ENCODE results near the gene ARFGAP2. TPM values are rescaled to one million over a fixed set of nuclear protein-coding genes. Genes with fewer than 3 reads are reported as not detected.

ARFGAP2 gene
- polyA plus RNA-seq, 1 donor from 2014 or later, result 213 TPM

DNA sequence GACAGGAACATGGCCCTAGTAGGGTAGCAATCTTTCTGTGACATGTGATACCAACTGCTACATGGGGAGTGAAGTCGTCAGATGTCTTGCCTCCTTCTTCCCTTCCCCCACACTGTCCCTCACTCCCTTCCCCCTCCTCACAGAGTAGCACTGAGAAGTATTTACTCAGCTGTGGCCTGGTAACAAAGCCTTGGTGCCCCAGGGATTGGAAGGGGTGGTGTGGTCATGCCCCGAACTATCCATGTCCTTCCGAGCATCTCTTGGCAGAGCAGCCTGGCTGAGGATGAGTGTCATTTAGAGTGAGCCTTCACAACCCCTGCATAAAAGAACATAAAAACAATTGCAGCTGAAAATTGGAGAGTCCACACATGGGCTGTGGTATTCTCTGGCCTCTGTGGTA lies 46.1 kb downstream of the ARFGAP2 start:
- H3K9ac ChIP-seq (ENCODE audit: low read length), result no peak overlapping the region
- TF ChIP-seq EP300 (conservative IDR thresholded peaks at IDR 0.05; ENCODE audit: poor library complexity, severe bottlenecking) (no peak), REST (IDR thresholded peaks at IDR 0.05; ENCODE audit: borderline replicate concordance) (no peak), POLR2AphosphoS5 (IDR thresholded peaks at IDR 0.05) (no peak), EZH2 (IDR thresholded peaks at IDR 0.05; ENCODE audit: borderline replicate concordance, insufficient read depth, low read length, poor library complexity, severe bottlenecking) (no peak), TAF1 (IDR thresholded peaks at IDR 0.05; ENCODE audit: low read depth) (no peak), RAD21 (conservative IDR thresholded peaks at IDR 0.05) (no peak), MXI1 (conservative IDR thresholded peaks at IDR 0.05; ENCODE audit: poor library complexity, severe bottlenecking) (no peak), SMC3 (conservative IDR thresholded peaks at IDR 0.05; ENCODE audit: poor library complexity) (no peak)
- TF ChIP-seq, protein P1, sequence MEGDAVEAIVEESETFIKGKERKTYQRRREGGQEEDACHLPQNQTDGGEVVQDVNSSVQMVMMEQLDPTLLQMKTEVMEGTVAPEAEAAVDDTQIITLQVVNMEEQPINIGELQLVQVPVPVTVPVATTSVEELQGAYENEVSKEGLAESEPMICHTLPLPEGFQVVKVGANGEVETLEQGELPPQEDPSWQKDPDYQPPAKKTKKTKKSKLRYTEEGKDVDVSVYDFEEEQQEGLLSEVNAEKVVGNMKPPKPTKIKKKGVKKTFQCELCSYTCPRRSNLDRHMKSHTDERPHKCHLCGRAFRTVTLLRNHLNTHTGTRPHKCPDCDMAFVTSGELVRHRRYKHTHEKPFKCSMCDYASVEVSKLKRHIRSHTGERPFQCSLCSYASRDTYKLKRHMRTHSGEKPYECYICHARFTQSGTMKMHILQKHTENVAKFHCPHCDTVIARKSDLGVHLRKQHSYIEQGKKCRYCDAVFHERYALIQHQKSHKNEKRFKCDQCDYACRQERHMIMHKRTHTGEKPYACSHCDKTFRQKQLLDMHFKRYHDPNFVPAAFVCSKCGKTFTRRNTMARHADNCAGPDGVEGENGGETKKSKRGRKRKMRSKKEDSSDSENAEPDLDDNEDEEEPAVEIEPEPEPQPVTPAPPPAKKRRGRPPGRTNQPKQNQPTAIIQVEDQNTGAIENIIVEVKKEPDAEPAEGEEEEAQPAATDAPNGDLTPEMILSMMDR (IDR thresholded peaks at IDR 0.05; ENCODE audit: poor library complexity, severe bottlenecking), result no peak
- no peaks in the 10 kb centered on the region for H3K9me2 ChIP-seq (ENCODE audit: insufficient read depth, low read length)
- H3F3A ChIP-seq (ENCODE audit: insufficient read depth, low read length, poor library complexity, severe bottlenecking), result no peaks in the 10 kb centered on the region
- no peak overlapping the region for H3K27ac ChIP-seq (ENCODE audit: low read length)
- H3K36me3 ChIP-seq (ENCODE audit: insufficient read depth, low read length), result no peaks in the 10 kb centered on the region
- H2AFZ ChIP-seq (ENCODE audit: low read depth, low read length), result no peak overlapping the region
- H3K4me2 ChIP-seq (ENCODE audit: low read length), result no peak overlapping the region
- no peak overlapping the region for H3K4me3 ChIP-seq (ENCODE audit: low read length)
- no peaks in the 10 kb centered on the region for H3K27me3 ChIP-seq (ENCODE audit: insufficient read depth, low read depth, low read length)
- no peaks in the 10 kb centered on the region for H3K9me3 ChIP-seq (ENCODE audit: low read length)
- H3K79me2 ChIP-seq (replicated peaks; ENCODE audit: insufficient read depth, low read length), result no peaks in the 10 kb centered on the region
- H4K20me1 ChIP-seq (ENCODE audit: insufficient read depth), result no peaks in the 10 kb centered on the region

GRCh38 chr11:47127213-47127612 lies 49.5 kb downstream of the ARFGAP2 start:
- no peaks in the 10 kb centered on the region for H3K79me2 ChIP-seq (replicated peaks; ENCODE audit: insufficient read depth, low read length)
- no peak overlapping the region for H3K9ac ChIP-seq (ENCODE audit: low read length)
- H3K4me3 ChIP-seq (ENCODE audit: low read length), result no peak overlapping the region
- no peak overlapping the region for H2AFZ ChIP-seq (ENCODE audit: low read depth, low read length)
- H3F3A ChIP-seq (ENCODE audit: insufficient read depth, low read length, poor library complexity, severe bottlenecking), result no peaks in the 10 kb centered on the region
- no peak overlapping the region for H3K4me2 ChIP-seq (ENCODE audit: low read length)
- TF ChIP-seq, protein P1 (IDR thresholded peaks at IDR 0.05; ENCODE audit: poor library complexity, severe bottlenecking), result no peak
- no peak for TF ChIP-seq EP300 (conservative IDR thresholded peaks at IDR 0.05; ENCODE audit: poor library complexity, severe bottlenecking)
- TF ChIP-seq REST (IDR thresholded peaks at IDR 0.05; ENCODE audit: borderline replicate concordance), result no peak
- no peak for TF ChIP-seq RAD21 (conservative IDR thresholded peaks at IDR 0.05)
- no peak for TF ChIP-seq EZH2 (IDR thresholded peaks at IDR 0.05; ENCODE audit: borderline replicate concordance, insufficient read depth, low read length, poor library complexity, severe bottlenecking)
- no peak for TF ChIP-seq TAF1 (IDR thresholded peaks at IDR 0.05; ENCODE audit: low read depth)
- TF ChIP-seq SMC3 (conservative IDR thresholded peaks at IDR 0.05; ENCODE audit: poor library complexity), result no peak
- no peak for TF ChIP-seq POLR2AphosphoS5 (IDR thresholded peaks at IDR 0.05)
- TF ChIP-seq MXI1 (conservative IDR thresholded peaks at IDR 0.05; ENCODE audit: poor library complexity, severe bottlenecking), result no peak
- no peaks in the 10 kb centered on the region for H3K9me3 ChIP-seq (ENCODE audit: low read length)
- no peaks in the 10 kb centered on the region for H3K9me2 ChIP-seq (ENCODE audit: insufficient read depth, low read length)
- H3K27me3 ChIP-seq (ENCODE audit: insufficient read depth, low read depth, low read length), result no peaks in the 10 kb centered on the region
- H3K36me3 ChIP-seq (ENCODE audit: insufficient read depth, low read length), result no peaks in the 10 kb centered on the region
- H4K20me1 ChIP-seq (ENCODE audit: insufficient read depth), result no peaks in the 10 kb centered on the region
- no peak overlapping the region for H3K27ac ChIP-seq (ENCODE audit: low read length)
